Stimulated activated CD8-positive, alpha-beta memory T cell treated with anti-CD3 and anti-CD28 coated beads, Interleukin-12 subunit alpha, Interleukin-12 subunit beta, amount 100 ng/mL, for 24 hours (primary cell): ENCODE results near the gene LEP.

Experiments used
- DNase-seq: peaks from one replicate; pipeline ENCODE4 v3.0.0-alpha.2; 2020; ENCODE audit errors: extremely low read depth

The LEP gene

GRCh38 chr7:128240696-128241386, at the start of gene LEP:
LEP (plus strand) TSS chr7:128241278; CDS start chr7:128252019, 10,741 bp downstream.
- no peak for DNase-seq

- DNase-seq: no peak
Measured at GRCh38 chr7:128192497-128193142, 48.5 kb upstream of the LEP start.

- no peak for DNase-seq
Measured at GRCh38 chr7:128194533-128195282, 46.4 kb upstream of the LEP start.

GRCh38 chr7:128197589-128197988, 43.5 kb upstream of the LEP start:
- DNase-seq: no peak

- no peak for DNase-seq
Measured at GRCh38 chr7:128197989-128198580, 43.0 kb upstream of the LEP start.

GRCh38 chr7:128200376-128200775, 40.7 kb upstream of the LEP start:
- DNase-seq: no peak

GRCh38 chr7:128201067-128201689, 39.9 kb upstream of the LEP start:
- no peak for DNase-seq

- DNase-seq: no peak
Measured at GRCh38 chr7:128201690-128202085, 39.4 kb upstream of the LEP start.

GRCh38 chr7:128202287-128202957, 38.7 kb upstream of the LEP start:
- no peak for DNase-seq

GRCh38 chr7:128203047-128203491, 38.0 kb upstream of the LEP start:
- no peak for DNase-seq

- no peak for DNase-seq
Measured at GRCh38 chr7:128203710-128204214, 37.3 kb upstream of the LEP start.

GRCh38 chr7:128204455-128204854, 36.6 kb upstream of the LEP start:
- no peak for DNase-seq

- DNase-seq: no peak
Measured at GRCh38 chr7:128205068-128205467, 36.0 kb upstream of the LEP start.

- DNase-seq: no peak
Measured at GRCh38 chr7:128206017-128206746, 34.9 kb upstream of the LEP start.

- no peak for DNase-seq
Measured at GRCh38 chr7:128206747-128207500, 34.2 kb upstream of the LEP start.

GRCh38 chr7:128207609-128208008, 33.5 kb upstream of the LEP start:
- no peak for DNase-seq

GRCh38 chr7:128209229-128210035, 31.6 kb upstream of the LEP start:
- DNase-seq: peak; percentile 23

- DNase-seq: no peak
Measured at GRCh38 chr7:128210036-128210347, 31.1 kb upstream of the LEP start.
